Uterus (tissue), 4 donors: ENCODE data around the gene NAALADL1. TPM values are rescaled to one million over a fixed set of nuclear protein-coding genes. Genes with fewer than 3 reads are reported as not detected.

Source experiments
- DNase-seq, 2 donors: peaks; one replicate each; pipeline ENCODE4 v3.0.0-alpha.2; 2019 to 2020
- H3K27ac ChIP-seq, 2 donors: fragments of 200-600 bp; sonication (generic); 1 replicate in 1 of 2; 2 replicates in 1 of 2; pipeline ENCODE4 v1.5.1; 2016 to 2018
- H3K27me3 ChIP-seq, 2 donors: fragments of 200-600 bp; sonication (generic); one replicate each; pipeline ENCODE4 v1.5.1; 2018 to 2019; ENCODE audit warnings: control low read depth in 1 of 2
- H3K36me3 ChIP-seq, 2 donors: fragments of 200-600 bp; sonication (generic); one replicate each; pipeline ENCODE4 v1.5.1; 2019; ENCODE audit warnings: control low read depth in 1 of 2
- H3K4me1 ChIP-seq, 2 donors: fragments of 200-600 bp; sonication (generic); one replicate each; pipeline ENCODE4 v1.5.1; 2018 to 2019; ENCODE audit warnings: control low read depth in 1 of 2
- H3K4me3 ChIP-seq, 2 donors: fragments of 200-600 bp; sonication (generic); 1 replicate in 1 of 2; 2 replicates in 1 of 2; pipeline ENCODE4 v1.5.1; 2018 to 2019; ENCODE audit warnings: mild to moderate bottlenecking in 1 of 2
- H3K9me3 ChIP-seq, 2 donors: fragments of 200-600 bp; sonication (generic); one replicate each; pipeline ENCODE4 v1.5.1; 2019; ENCODE audit warnings: control low read depth in 1 of 2
- CTCF ChIP-seq, 4 experiments: fragments of 200-600 bp in 2 of 4; fragments of 450-650 bp in 2 of 4; sonication (generic) in 2 of 4; IDR thresholded peaks; one replicate each; pipeline ENCODE4 v1.5.1; 2016 to 2019; ENCODE audit warnings: antibody characterized with exemption in 4 of 4, mild to moderate bottlenecking in 2 of 4, moderate library complexity in 1 of 4
- POLR2A ChIP-seq, 2 donors: fragments of 450-650 bp; IDR thresholded peaks; one replicate each; pipeline ENCODE4 v1.6.1; 2016; ENCODE audit warnings: antibody characterized with exemption in 2 of 2, mild to moderate bottlenecking in 1 of 2, moderate library complexity in 1 of 2
- intact Hi-C: fragments of 100-400 bp; cut with DNase I; formaldehyde crosslinking; loops from one replicate; pipeline ENCODE4 v1.15.1; 2023; ENCODE audit warnings: low total_unique reads
- total RNA-seq, 4 donors: library from RNA; depleted of rRNA in 3 of 4; stranded (reverse); fragments of >200 nt in 3 of 4; gene quantifications; one replicate each; pipeline versions ENCODE4 v1.1.0 to v1.2.4, GENCODE V29; 2014 to 2023
- donor health status: DM: yes; HTN: yes; CAD: no.

The NAALADL1 gene
- total RNA-seq, 4 donors from 2014 or later: 0.59 to 37.1 (median 17.6) TPM

- H3K4me3 ChIP-seq: no peak overlapping the region
- intact Hi-C loops: no loop called here
- TF ChIP-seq POLR2A (IDR thresholded peaks at IDR 0.05) (no peak), CTCF (IDR thresholded peaks at IDR 0.05) (no peak)
- DNase-seq: no peak
- no peaks in the 10 kb centered on the region for H3K36me3 ChIP-seq
- H3K9me3 ChIP-seq: no peaks in the 10 kb centered on the region
- H3K27me3 ChIP-seq: no peaks in the 10 kb centered on the region
- H3K4me1 ChIP-seq: no peaks in the 10 kb centered on the region
- H3K27ac ChIP-seq: no peak overlapping the region
Observed at GRCh38 chr11:65059523-65059922, 1.2 kb upstream of the NAALADL1 start.

- intact Hi-C loops: no loop called here
- Histone ChIP-seq H3K4me1 (no peaks in the 10 kb centered on the region), H3K27ac (no peak overlapping the region), H3K27me3 (no peaks in the 10 kb centered on the region), H3K4me3 (no peak overlapping the region), H3K36me3 (no peaks in the 10 kb centered on the region), H3K9me3 (no peaks in the 10 kb centered on the region)
- TF ChIP-seq CTCF (IDR thresholded peaks at IDR 0.05) (no peak), POLR2A (IDR thresholded peaks at IDR 0.05) (no peak)
- DNase-seq: no peak
Observed at GRCh38 chr11:65058012-65058411, 341 bp downstream of the NAALADL1 start.

GRCh38 chr11:65057526-65057925 is 827 bp downstream of the NAALADL1 start:
- TF ChIP-seq POLR2A (IDR thresholded peaks at IDR 0.05): no peak
- TF ChIP-seq CTCF (IDR thresholded peaks at IDR 0.05): no peak
- H3K36me3 ChIP-seq: no peaks in the 10 kb centered on the region
- H3K4me3 ChIP-seq: no peak overlapping the region
- no peaks in the 10 kb centered on the region for H3K9me3 ChIP-seq
- intact Hi-C loops: no loop called here
- no peaks in the 10 kb centered on the region for H3K4me1 ChIP-seq
- H3K27ac ChIP-seq: no peak overlapping the region
- H3K27me3 ChIP-seq: no peaks in the 10 kb centered on the region
- DNase-seq: no peak

- H3K27me3 ChIP-seq: no peaks in the 10 kb centered on the region
- TF ChIP-seq POLR2A (IDR thresholded peaks at IDR 0.05): no peak
- TF ChIP-seq CTCF (IDR thresholded peaks at IDR 0.05): no peak
- no peaks in the 10 kb centered on the region for H3K36me3 ChIP-seq
- H3K27ac ChIP-seq: no peak overlapping the region
- no peaks in the 10 kb centered on the region for H3K4me1 ChIP-seq
- no peak overlapping the region for H3K4me3 ChIP-seq
- DNase-seq: no peak
- intact Hi-C loops: no loop called here
- no peaks in the 10 kb centered on the region for H3K9me3 ChIP-seq
Observed at GRCh38 chr11:65056999-65057398, 1.4 kb downstream of the NAALADL1 start.

- intact Hi-C loops: no loop called here
Observed at GRCh38 chr11:65055538-65055937, 2.8 kb downstream of the NAALADL1 start.

More at GRCh38 chr11:65055538-65055937, 2.8 kb downstream of the NAALADL1 start:
- Histone ChIP-seq H3K9me3 (no peaks in the 10 kb centered on the region), H3K27me3 (no peaks in the 10 kb centered on the region), H3K4me3 (no peak overlapping the region), H3K4me1 (no peaks in the 10 kb centered on the region), H3K36me3 (no peaks in the 10 kb centered on the region), H3K27ac (no peak overlapping the region)
- TF ChIP-seq POLR2A (IDR thresholded peaks at IDR 0.05) (no peak), CTCF (IDR thresholded peaks at IDR 0.05) (no peak)
- DNase-seq: no peak
